K562 (cell line): Measurements from ENCODE around the gene GPRIN2.

Experiments used
- ATF3 ChIP-seq, 2 experiments: fragments of 450-650 bp in 1 of 2; sonication (generic) in 1 of 2; formaldehyde crosslinking in 1 of 2; IDR thresholded peaks in 1 of 2; conservative IDR thresholded peaks in 1 of 2; 2 replicates each; pipeline versions ENCODE4 v1.6.1 to v1.8.1; 2016 to 2023; ENCODE audit warnings: mild to moderate bottlenecking in 2 of 2, moderate library complexity in 2 of 2, inconsistent platforms in 1 of 2, missing genetic modification reagents in 1 of 2
- CBX3 ChIP-seq, 2 experiments: IDR thresholded peaks; 1 replicate in 1 of 2; 2 replicates in 1 of 2; pipeline ENCODE4 v1.6.1; 2012; ENCODE audit warnings: inconsistent platforms in 2 of 2, low read length in 2 of 2, borderline replicate concordance in 1 of 2, control low read depth in 1 of 2
- CBX8 ChIP-seq: fragments of 200-600 bp; sonication (generic); IDR thresholded peaks from 2 replicates; pipeline ENCODE4 v1.6.1; 2012; ENCODE audit warnings: borderline replicate concordance, mixed run types, low read depth, mild to moderate bottlenecking, moderate library complexity, mixed read lengths, low read length, control low read depth, inconsistent platforms; ENCODE audit not compliant: poor library complexity, severe bottlenecking; ENCODE audit errors: extremely low read depth
- CSDE1 ChIP-seq, 2 experiments: fragments of 450-650 bp; IDR thresholded peaks; 2 replicates each; pipeline ENCODE4 v1.6.1; 2016; ENCODE audit warnings: mild to moderate bottlenecking in 1 of 2
- CTCF ChIP-seq, 3 experiments: IDR thresholded peaks in 2 of 3; conservative IDR thresholded peaks in 1 of 3; 2 replicates each; pipeline ENCODE4 v1.5.1; 2011 to 2012; ENCODE audit warnings: low read length in 3 of 3, mild to moderate bottlenecking in 3 of 3, control low read depth in 2 of 3, improper control_type of control experiment in 1 of 3, inconsistent platforms in 1 of 3, low read depth in 1 of 3, mixed read lengths in 1 of 3, moderate library complexity in 1 of 3; ENCODE audit not compliant: insufficient read depth in 2 of 3
- HBP1 ChIP-seq: fragments of 450-650 bp; formaldehyde crosslinking; IDR thresholded peaks from 2 replicates; pipeline ENCODE4 v1.4.0; 2022; ENCODE audit warnings: missing genetic modification characterization
- RFX5 ChIP-seq: IDR thresholded peaks from 2 replicates; pipeline ENCODE4 v1.6.1; 2011; ENCODE audit warnings: low read depth, mild to moderate bottlenecking, improper control_type of control experiment, low read length
- RNF219 ChIP-seq: fragments of 250-450 bp; sonication (Bioruptor Pico); IDR thresholded peaks from 2 replicates; pipeline ENCODE4 v1.5.0; 2022; ENCODE audit warnings: mild to moderate bottlenecking
- SRF ChIP-seq, 2 experiments: fragments of 250-450, 450-650 bp in 1 of 2; sonication (Bioruptor Pico) in 1 of 2; sonication (generic) in 1 of 2; formaldehyde crosslinking; IDR thresholded peaks; 2 replicates each; pipeline versions ENCODE4 v1.5.0 to v1.5.1; 2020 to 2022; ENCODE audit warnings: mild to moderate bottlenecking in 1 of 2, missing genetic modification reagents in 1 of 2
- TFE3 ChIP-seq: fragments of 450-650 bp; formaldehyde crosslinking; IDR thresholded peaks from 2 replicates; pipeline ENCODE4 v1.4.0; 2020; ENCODE audit warnings: mild to moderate bottlenecking, mixed read lengths
- ZNF655 ChIP-seq: fragments of 250-450 bp; sonication (Bioruptor Pico); IDR thresholded peaks from 2 replicates; pipeline ENCODE4 v1.5.0; 2021

- no peak for TF ChIP-seq CBX3 (IDR thresholded peaks at IDR 0.05; ENCODE audit: borderline replicate concordance in 1 of 2, low read length in 2 of 2)
- no peak for TF ChIP-seq ZNF655 (CRISPR knock-in tag)
- no peak for TF ChIP-seq CTCF (IDR thresholded peaks at IDR 0.05 in 2 of 3, conservative IDR thresholded peaks at IDR 0.05 in 1 of 3; ENCODE audit: insufficient read depth in 2 of 3, low read depth in 1 of 3, low read length in 3 of 3)
- no peak for TF ChIP-seq CSDE1 (IDR thresholded peaks at IDR 0.05)
- TF ChIP-seq CBX8, result no peak
- no peak for TF ChIP-seq ATF3 (IDR thresholded peaks at IDR 0.05)
- TF ChIP-seq ATF3 (CRISPR knock-in tag; conservative IDR thresholded peaks at IDR 0.05), result no peak
- TF ChIP-seq TFE3 (CRISPR knock-in tag), result no peak
- no peak for TF ChIP-seq SRF (CRISPR knock-in tag; IDR thresholded peaks at IDR 0.05)
- no peak for TF ChIP-seq RNF219
- no peak for TF ChIP-seq HBP1 (CRISPR knock-in tag)
- no peak for TF ChIP-seq RFX5
Observed at GRCh38 chr10:46534828-46535524, 21.5 kb downstream of the GPRIN2 start.
